DOHH2 (cell line): Measurements from ENCODE around the gene SOX18.
A peak's percentile ranks its signal among the peaks of the same experiment; 100 is the strongest.

Experiments used
- CTCF ChIP-seq: fragments of 200-600 bp; sonication (generic); IDR thresholded peaks from one replicate; pipeline ENCODE4 v1.5.1; 2014; ENCODE audit warnings: antibody characterized with exemption, mild to moderate bottlenecking, low read depth, low read length; ENCODE audit not compliant: poor library complexity, severe bottlenecking
- EZH2phosphoT487 ChIP-seq: fragments of 200-600 bp; sonication (generic); IDR thresholded peaks from 2 replicates; pipeline ENCODE4 v1.6.1; 2017; ENCODE audit warnings: borderline replicate concordance, mild to moderate bottlenecking, antibody characterized with exemption, low read length, moderate library complexity, mixed read lengths

GRCh38 chr20:64079273-64080012 is 30.0 kb upstream of the SOX18 start, which contains the start of gene RGS19:
- peak; percentile 34 for TF ChIP-seq CTCF
- no peak for TF ChIP-seq EZH2phosphoT487
